HG03135 (cell line): Measurements from ENCODE around the gene PAOX.

ENCODE experiments used
- ATAC-seq: cut with Tn5 transposase; IDR thresholded peaks from one replicate; pipeline ENCODE4 v1.9.1; 2021; ENCODE audit warnings: mild to moderate bottlenecking, moderate library complexity; ENCODE audit not compliant: unreplicated experiment

Gene PAOX

DNA sequence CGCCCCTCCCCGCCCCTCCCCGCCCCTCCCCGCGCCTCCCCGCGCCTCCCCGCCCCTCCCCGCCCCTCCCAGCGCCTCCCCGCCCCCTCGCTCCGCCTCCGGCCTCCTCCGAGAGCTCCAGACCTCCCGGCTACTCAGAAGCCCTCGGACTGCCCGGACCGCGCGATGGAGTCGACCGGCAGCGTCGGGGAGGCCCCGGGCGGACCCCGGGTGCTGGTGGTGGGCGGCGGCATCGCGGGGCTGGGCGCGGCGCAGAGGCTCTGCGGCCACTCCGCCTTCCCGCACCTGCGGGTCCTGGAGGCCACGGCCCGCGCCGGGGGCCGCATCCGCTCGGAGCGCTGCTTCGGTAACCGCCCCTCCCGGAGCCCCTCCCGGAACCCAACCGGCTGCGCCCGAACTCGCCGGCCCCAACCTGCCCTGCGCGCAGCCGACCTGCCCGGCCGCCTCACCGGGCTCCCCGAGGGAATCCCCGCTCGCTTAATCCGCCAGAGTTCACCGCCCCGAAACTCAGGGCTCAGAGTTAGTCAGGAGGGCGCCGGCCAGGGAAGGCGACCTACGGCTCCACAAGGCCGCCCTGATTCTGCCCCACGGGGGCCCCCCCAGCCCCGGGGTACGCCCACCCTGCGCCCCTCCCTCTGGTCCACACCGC lies at the start of gene PAOX:
Gene PAOX (plus strand): TSS at position 111 of the 649 bp plus-strand sequence. CDS start 55 bp downstream, at position 166.
- ATAC-seq, result peak; percentile 53

DNA sequence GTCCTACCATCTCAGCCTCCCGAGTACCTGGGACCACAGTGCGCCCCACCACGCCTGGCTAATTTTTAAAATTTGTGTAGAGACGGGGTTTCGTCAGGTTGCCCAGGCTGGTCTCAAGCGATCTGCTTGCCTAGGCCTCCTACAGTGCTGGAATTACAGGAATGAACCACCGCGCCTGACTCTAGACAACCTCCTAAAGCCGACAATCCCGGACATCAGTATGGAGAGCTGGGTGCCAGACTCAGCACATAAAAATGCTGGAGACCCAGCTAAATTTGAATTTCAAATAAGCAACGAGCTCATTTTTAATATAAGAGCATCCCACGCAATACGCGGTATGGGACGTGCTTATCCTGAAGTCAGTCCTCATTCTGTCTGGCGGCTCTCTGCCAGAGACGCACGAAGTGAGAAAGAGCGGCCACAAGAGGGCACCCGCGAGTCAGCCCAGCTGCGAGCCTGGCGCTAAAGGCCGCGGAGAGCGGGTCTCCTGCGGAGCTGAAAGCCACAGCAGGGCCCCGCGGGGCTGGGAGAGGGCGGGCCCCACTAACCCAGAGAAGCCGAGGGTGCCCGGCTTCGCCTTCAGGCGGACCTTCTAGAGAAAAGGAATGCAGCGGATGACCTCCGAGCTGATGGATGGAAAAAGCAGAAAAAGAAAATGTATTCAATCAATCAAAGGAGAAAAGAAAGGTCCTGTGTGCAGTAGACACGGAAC lies 49.4 kb upstream of the PAOX start:
- ATAC-seq, result peak; percentile 67

DNA sequence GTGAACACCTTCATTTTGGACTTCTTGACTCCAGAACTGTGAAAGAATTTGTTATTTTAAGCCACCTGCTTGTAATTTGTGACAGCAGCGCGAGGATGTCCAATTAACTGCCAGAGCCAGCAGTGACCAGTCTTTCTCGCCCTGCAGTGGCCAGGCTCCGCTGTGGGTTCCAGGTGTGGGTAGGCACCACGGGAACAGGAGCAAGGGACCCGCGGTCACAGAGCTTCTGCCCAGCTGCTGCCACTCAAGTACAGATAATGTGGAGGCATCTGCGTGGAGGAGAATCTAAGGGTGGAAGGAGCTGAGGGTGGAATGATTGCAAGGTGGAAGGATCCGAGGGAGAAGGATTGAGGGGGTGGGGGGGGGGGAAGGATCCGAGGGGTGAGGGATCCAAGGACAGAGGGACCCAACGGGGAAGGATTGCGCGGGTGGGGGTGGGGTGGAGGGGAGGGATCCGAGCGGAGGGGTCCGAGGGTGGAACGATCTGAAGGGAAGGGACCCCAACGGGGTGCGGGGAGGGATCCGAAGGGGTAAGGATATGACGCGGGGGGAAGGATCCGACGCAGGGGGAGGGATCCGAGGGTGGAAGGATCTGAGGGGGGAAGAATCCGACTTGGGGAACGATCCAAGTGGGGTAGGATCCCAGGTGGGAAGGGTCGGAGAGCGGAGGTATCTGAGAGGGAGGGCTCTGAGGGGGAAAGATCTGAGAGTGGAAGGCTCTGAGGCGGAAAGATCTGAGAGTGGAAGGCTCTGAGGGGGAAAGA lies 45.9 kb upstream of the PAOX start:
- no peak for ATAC-seq

DNA sequence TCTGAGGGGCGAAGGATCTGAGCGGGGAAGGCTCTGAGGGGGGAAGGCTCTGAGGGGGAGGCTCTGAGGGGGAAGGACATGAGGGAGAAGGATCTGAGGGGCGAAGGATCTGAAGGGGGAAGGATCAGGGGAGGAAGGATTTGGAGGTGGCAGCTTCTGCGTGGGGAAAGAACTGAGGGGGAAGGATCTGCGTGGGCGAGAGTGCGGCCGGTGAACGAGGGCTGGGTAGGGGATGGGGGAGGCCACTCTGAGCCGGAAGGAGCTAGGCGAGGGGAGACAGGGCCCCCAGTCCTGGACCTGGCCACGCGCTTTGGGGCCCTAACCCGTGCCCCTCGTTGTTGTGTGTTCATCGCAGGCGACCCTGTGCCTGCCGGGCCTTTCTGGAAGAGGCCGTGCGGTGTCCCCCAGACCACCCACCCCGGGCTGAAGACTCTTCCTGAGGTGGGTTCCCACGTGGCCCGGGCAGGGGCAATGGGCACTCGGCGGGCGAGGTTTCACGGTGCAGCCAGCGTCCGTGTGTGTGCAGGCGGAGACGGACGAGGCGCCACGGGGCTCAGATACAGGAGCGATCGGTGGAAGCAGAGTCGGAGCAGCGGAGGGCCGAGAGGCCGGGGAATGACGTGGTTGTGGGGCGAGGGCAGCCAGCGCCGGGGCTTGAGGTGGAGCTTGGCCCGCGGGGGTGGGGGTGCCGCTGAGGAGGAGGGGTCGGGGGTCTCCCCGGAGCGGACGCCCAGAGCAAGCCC lies 44.4 kb upstream of the PAOX start:
- ATAC-seq, result no peak

DNA sequence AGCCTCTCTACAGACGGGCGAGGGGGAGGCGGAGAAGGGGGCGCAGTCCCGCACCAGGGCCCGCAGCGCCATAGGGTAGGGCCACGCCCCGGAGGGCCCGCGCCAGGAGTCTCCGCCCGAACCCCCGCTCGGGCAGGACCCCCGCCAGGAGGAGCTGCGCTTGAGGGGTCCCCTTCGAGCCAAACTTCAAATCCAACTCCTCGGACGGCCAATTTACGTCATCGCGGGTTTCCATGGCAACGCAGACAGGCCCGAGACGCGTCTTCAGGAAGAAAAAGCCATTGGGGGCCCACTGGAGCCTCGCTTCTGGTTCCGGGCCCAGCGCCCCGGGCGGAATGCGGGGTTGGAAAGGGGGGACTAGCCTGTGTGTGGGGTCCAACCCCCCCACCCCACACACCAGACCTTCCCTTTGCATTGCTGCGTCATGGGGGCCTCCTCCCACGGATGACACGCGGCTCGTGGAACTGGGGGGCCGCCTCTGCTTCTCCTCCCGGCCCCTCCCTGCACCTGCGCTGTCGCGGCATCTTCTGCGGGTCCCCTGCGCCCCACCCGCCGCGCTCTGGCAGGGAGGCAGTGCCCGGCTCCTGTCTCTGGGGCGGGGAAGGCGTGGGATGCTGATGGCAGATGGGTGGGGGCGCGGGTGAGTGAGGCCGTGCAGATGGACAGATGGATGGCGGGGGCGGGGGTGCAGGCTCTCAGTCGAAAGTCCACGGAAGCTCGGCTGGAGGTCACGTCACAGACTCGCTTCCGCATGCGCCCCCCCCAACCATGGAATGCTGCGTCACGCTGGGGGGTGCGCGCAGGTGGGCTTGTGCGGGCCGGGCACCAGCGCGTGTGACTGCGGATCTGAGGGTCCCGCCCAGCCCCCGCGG lies 43.6 kb upstream of the PAOX start:
- no peak for ATAC-seq

DNA sequence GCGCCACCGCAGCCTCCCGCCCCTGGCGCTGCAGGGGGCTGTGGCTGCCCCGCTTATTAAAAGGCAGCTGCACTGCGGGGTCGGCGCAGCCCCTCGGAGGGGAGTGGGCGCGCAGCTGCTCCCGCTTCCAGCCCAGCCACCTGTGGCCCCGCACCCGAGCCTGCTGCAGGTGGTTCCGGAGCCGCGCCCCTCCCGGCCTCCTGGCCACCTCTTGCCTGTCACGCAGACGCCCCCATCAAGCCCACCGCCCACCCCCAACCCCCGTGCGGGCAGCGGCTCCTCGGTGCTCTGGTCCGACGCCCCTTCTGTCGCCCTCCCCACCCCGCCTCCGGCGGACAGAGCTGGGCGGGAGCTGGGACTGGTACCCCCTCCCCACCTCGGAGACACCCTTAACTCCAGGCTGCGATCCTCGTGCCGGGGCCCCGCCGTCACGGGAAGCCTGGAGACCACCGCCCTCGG lies 42.9 kb upstream of the PAOX start:
- no peak for ATAC-seq

DNA sequence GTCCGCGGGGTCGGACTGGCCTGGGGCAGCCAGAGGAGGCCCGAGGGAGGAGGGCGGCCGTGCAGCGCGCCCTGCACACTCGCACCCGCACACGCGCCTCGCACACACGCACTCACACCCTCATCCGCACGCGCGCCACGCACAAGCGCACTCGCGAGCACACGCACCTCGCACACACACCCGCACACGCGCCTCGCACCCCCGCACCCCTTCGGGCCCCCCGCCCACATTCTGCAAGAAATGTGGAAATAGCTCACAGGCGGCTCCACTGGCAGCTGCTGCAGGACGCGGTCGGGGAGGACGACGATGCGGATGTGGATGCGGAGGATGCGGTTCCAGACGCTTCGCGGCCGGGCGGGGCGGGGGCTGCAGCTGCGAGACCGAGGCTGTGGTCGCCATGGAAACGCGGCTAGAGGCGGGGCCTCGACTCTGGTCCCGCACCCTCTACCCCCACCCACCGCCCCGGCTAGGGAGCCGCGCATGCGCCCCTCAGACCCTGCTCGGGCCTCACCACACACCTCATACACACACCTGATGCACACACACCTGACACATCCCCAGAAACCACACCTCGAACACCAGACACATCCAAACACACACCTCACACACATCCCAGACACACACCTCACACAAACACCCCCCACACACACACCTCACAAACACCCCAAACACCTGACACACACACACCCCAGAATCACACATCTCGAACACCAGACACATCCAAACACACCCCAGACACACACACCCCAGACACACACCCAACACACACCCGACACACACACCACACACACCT lies 42.3 kb upstream of the PAOX start, which contains the start of gene CALY:
Gene CALY (minus strand): TSS at position 320 of the 793 bp plus-strand sequence. CDS start 7,907 bp downstream, outside the sequence.
- ATAC-seq, result no peak

DNA sequence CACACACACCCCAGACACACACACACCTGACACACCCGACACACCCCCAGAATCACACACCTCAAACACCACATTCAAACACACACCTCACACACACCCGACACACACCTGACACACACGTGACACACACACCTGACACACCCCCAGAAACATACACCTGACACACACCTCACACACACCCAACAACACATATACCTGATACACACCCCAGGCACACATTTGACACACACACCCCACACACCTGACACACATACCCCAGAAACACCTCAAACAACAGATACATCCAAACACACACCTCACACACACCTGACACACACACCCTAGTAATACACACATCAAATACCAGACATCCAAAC lies 41.7 kb upstream of the PAOX start:
- no peak for ATAC-seq

DNA sequence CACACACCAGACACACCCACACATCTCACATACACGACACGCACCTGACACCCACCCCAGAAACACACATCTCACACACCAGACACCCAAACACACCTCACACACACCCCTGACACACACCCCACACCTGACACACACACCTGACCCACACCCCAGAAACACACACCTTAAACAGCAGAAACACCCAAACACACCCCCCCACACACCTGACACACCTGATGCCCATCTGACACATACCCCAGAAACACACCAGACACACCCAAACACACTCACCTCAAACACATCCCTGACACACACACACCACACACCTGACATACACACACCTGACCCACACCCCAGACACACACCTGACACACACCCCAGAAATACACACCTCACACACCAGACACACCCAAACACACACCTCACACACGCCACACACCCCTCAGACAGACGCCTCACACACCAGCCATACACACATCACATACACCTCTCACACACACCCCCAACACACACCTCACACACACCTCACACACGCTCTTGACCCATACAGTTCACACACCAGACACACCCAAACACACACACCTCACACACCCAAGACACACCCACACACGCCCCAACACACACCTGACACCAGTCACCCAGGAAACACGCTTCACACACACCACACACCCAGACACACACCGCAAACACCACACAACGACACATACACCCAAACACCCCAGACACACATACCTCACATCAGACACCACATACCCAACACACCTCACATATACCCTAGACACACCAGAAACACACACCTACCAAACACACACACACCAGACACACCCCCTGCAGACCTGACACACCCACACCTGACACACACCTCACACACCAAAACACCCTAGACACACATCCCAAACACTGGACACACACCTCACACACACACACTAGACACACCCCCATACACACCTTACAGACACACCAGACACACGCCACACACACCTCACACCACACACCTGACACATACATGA lies 40.7 kb upstream of the PAOX start:
- no peak for ATAC-seq

DNA sequence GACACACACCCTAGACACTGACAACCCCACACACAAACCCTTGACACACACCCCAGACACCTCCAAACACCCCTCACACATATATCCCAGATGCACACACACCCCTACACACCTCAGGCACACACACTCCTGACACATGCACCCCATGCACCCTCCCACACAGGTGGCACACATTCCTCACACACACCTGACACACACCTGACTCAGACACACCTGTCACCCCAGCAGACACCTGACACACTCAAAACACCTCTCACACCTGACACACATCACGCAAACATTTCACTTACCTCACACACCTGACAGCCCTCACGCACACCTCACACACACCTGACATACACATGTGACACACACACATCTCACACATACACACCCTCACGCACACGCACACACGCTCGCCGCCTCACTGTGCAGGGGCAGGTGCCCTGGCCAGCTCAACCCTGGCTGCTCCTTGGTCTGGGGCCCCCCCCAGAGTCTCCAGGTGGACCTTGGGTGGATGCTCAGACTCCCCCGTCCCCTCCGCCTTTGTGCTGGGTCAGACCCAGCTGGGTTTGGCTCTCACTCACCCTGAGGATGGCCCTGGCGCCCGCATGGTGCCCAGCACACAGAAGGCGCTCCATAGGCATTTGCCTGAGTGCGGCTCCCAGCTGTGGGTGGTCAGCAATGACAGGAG lies 39.2 kb upstream of the PAOX start:
- ATAC-seq, result no peak

DNA sequence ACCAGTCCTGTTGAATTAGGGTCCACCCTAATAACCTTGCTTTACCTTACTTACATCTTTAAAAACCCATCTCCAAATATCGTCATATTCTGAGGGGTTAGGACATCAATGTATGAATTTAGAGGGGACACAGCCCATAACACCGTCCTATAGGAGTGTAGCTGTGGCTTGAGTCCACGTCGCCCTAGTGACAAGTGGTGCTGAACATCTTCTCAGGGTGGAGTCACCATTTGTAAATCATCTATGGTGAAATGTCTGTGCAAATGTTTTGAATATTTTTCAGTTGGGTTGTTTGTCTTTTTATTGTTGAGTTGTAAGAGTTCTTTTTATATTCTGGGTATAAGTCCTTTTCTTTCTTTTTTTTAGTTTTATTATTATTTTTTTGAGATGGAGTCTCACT lies 37.1 kb upstream of the PAOX start:
- ATAC-seq, result no peak

DNA sequence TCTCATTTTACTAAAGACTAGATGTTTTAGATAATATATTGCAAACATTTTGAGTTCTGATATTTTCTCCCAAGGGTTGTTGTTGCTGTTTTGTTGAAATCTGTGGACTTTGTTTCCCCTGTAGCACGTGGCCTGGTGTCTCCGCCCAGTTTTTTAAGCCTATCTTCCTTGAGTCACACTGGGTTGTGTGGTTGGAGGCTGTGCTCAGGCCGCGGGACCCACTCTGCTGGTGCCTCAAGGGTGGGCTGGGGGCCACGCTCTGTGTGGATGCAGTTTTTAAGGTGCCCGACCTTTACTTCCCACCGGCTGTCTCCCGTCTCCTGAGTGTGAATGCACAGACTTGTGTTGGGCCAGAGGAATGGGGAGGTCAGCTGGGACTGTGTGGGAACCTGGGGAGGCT lies 36.1 kb upstream of the PAOX start:
- ATAC-seq, result no peak

DNA sequence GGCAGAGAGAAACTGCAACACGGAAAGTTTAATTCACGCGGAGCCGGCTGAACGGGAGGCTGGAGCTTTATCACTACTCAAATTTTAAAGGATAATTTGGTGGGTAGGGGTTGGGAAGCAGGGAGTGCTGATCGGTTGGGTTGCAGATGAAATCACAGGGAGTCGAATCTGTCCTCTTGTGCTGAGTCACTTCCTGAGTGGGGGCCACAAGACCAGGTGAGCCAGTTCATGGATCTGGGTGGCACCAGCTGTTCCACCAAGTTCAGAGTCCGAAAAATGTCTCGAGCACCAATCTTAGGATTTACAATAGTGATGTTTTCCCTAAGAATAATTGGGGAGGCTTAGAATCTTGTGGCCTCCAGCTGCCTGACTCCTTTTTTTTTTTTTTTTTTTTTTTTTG lies 35.5 kb upstream of the PAOX start:
- ATAC-seq, result no peak

DNA sequence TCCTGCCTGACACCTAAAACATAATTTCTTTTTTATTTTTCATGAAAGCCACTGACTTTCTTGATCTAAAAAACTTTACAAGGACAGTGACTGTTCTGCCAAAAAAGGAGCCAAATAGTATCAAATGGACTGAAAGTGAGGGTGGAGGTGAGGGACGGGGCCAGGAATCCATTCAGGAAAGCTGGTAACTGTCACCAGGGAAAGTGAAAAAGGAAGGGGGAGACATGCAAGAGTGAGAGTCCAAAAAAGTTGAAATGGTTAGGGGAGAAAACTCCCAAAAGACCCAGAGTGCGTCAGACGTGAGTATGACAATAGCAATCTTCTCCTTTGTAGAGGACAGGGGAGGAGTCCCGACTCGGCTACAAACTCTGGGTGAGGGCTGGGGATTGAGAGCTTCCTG lies 34.8 kb upstream of the PAOX start:
- no peak for ATAC-seq

DNA sequence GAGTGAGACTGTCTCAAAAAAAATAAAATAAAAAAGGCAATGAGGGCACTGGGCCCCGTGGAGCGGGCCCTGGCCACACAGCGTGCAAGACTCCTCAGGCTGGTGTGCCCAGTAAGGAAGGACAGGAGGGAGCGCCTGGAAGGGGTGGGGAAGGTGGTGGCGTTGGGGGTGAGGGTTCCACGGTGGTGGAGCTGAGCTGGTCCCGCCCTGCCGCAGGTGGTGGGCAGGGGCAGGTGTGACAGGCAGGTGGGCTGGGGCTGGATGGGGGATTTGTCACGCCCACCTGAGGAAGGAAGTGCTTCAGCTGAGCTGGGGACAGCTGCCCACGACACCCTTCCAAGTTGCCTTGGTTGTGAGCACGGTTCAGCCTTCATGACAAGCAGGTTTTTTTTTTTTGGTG lies 32.6 kb upstream of the PAOX start:
- no peak for ATAC-seq

DNA sequence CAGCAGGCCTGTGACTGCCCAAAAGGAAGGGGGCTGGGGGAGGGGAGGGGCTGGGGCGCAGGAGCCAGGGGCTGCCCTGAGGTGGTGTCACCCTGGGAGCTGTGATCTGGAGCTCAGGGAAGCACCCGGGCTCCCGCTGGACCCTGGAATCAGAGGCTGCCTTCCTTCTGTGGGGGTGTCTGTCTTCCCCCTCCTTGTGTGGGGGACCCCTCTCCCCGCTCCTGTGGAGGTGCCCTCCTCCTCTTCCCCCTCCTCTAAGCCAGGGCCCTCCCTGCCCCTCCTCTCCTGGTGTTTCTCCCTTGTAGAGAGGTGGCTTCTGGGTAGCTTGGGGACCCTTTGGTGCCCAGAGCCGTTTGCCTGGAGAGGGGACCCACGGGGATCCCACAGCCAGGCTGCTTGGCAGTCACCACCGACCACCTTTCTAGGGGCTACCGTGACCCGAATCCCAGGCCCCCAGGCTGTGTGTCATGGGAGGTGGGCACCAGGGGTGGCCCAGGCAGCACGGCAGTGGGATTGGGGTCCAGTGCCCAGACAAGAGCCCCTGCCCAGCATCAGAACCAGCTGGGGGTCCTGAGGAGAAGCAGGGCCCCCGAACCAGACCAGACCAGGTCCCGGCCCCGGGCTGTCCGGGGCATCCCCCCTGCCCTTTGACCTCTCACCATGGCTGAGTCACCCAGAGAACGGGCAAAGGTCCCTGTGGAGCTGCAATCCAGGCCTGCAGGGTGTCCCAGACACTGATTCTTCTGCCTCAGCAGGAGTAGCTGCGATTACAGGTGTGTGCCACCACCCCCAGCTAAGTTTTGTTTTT lies 31.1 kb upstream of the PAOX start:
- no peak for ATAC-seq

DNA sequence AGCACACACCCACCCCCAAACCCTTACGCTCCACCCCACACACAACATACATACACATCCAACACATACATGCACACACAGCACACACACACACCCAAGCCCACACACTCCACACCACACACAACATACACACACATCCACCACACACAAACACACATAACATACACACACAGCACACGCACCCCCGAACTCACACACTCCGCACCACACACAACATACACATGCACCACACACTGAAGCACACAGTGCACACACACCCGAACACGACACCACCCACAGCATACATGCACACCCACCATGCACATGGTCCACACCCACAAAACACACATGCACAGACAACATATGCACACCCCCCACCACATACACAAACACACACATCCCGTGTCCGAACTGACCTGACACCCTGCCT lies 29.9 kb upstream of the PAOX start:
- no peak for ATAC-seq
